Stomach smooth muscle (tissue), 2 donors: Measurements from ENCODE around the gene SLC2A11.

Experiments used
- H3K27ac ChIP-seq: one replicate; pipeline ENCODE4 v1.7.0; 2013; ENCODE audit warnings: mild to moderate bottlenecking, low read length, inconsistent platforms
- H3K27me3 ChIP-seq, 2 donors: one replicate each; pipeline ENCODE4 v1.7.0; 2013; ENCODE audit warnings: low read length in 2 of 2; ENCODE audit not compliant: insufficient read depth in 2 of 2, control insufficient read depth in 1 of 2
- H3K36me3 ChIP-seq, 2 donors: one replicate each; pipeline ENCODE4 v1.7.0; 2013; ENCODE audit warnings: low read length in 2 of 2; ENCODE audit not compliant: control insufficient read depth in 2 of 2, insufficient read depth in 2 of 2
- H3K4me1 ChIP-seq: one replicate; pipeline ENCODE4 v1.7.0; 2013; ENCODE audit warnings: low read length; ENCODE audit not compliant: control insufficient read depth, insufficient read depth
- H3K4me3 ChIP-seq, 2 donors: one replicate each; pipeline ENCODE4 v1.7.0; 2013; ENCODE audit warnings: low read length in 2 of 2
- H3K9ac ChIP-seq, 2 donors: one replicate each; pipeline ENCODE4 v1.7.0; 2013; ENCODE audit warnings: low read length in 2 of 2, mild to moderate bottlenecking in 1 of 2
- H3K9me3 ChIP-seq, 2 donors: one replicate each; pipeline ENCODE4 v1.7.0; 2013; ENCODE audit warnings: low read length in 2 of 2; ENCODE audit not compliant: control insufficient read depth in 2 of 2
- donor health status: healthy.
- donor health status: Pancreatic carcinoma.

The SLC2A11 gene

DNA sequence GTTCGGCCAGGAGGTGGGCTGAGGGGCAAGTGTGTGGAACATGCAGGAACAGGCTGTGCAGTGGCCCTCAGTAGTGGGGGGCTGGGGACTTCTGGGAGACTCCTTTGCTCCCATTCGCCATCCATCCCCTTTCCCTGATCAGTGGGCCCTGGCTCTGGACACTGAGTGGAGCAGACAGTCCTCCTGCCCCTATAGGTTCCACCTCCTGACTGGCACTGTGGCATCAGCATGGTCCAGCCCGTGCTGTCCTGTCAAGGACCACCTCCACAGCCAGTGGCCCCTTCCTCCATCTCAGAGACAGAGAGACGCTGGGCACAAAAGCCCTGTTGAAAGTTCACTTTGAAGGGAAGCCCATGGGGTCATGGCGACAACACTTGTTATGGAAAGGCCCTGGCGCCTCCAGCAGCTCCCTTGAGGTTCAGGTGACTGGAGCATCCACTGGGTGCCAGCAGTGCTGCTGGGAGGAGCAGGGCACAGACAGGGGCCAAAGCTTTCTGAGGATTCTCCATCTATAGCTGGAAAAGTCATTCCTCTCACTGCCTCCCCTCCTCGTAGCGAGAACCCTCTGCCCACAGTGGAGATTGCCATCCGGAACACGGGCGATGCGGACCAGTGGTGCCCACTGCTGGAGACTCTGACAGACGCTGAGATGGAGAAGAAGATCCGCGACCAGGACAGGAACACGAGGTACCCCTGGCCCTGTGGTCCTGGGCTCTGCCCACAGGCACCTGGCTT is 24.5 kb upstream of the SLC2A11 start:
- H3K9me3 ChIP-seq, result no peaks in the 10 kb centered on the region
- peaks cover 16 to 27% of the 10 kb centered on the region in 2 donors for H3K36me3 ChIP-seq
- no peak overlapping the region for H3K27ac ChIP-seq
- H3K4me3 ChIP-seq, result no peak overlapping the region
- H3K4me1 ChIP-seq, result peaks cover 18% of the 10 kb centered on the region
- no peaks in the 10 kb centered on the region for H3K27me3 ChIP-seq
- H3K9ac ChIP-seq, result no peak overlapping the region

DNA sequence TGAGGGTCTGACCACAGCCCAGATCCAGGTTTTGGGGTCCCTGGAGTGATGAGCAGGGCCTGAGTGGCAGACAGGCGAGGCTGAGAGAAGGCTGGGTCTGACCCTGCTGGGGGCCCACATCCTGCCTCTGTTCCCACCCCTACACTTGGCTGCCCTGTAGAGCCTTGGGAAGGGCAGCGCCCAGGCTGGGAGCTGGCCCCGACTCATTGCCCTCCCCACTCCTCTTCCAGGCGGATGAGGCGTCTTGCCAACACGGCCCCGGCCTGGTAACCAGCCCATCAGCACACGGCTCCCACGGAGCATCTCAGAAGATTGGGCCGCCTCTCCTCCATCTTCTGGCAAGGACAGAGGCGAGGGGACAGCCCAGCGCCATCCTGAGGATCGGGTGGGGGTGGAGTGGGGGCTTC is 23.8 kb upstream of the SLC2A11 start:
- Histone ChIP-seq H3K27ac (no peak overlapping the region), H3K9ac (no peak overlapping the region), H3K27me3 (no peaks in the 10 kb centered on the region), H3K4me3 (no peak overlapping the region), H3K9me3 (no peaks in the 10 kb centered on the region), H3K36me3 (peaks cover 13 to 21% of the 10 kb centered on the region in 2 donors), H3K4me1 (peaks cover 26% of the 10 kb centered on the region)

DNA sequence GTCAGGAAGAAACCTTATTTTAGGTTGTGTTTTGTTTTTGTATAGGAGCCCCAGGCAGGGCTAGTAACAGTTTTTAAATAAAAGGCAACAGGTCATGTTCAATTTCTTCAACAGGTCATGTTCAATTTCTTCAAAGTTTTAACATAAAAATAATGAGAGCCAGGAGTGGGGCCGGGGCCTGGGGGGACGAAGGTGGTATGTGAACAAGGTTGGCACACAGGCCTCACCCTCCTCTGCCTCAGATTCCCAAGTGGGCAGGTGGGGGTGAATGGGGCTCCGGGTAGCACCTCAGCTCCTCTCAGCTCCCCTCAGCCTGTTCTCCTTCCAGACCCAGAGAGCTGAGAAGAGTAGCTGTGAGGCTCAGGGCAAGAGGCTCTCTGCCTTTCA is 23.3 kb upstream of the SLC2A11 start:
- H3K27ac ChIP-seq, result no peak overlapping the region
- H3K9me3 ChIP-seq, result no peaks in the 10 kb centered on the region
- H3K9ac ChIP-seq, result no peak overlapping the region
- no peak overlapping the region for H3K4me3 ChIP-seq
- H3K27me3 ChIP-seq, result no peaks in the 10 kb centered on the region
- H3K4me1 ChIP-seq, result peaks cover 29% of the 10 kb centered on the region
- peaks cover 13 to 16% of the 10 kb centered on the region in 2 donors for H3K36me3 ChIP-seq

DNA sequence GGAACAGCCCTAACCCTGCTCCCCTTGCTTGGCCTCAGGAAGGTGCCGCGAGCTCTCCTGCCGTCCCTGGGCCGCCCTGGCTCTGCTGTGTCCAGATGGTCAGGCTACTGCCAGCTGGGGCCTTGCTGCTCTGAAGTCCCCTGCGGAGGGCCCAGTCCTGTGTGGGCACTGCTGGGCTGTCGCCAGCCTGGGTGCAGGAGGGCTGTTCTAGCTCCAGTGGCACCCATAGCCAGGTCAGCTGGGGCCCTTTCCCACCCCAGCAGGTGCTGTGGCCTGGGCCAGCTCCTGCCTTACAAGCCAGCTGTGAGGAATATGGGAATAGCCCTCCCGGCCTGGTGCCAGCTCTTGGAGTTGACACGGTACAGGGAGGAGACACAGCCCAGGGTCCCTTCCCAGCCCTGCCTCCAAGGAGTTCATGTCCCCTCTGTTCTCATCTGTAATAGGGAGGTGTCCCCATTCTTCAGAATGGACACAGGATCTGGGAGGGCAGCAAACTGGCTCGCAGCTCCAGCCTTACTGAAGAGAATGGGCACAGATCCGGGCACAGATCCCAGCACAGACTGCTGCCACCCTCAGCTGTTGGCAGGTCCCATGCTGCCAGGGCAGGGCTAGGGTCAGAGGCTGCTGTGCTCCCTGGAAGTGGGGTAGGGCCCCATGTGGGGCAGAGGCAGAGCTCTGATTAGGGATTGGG is 22.7 kb upstream of the SLC2A11 start:
- H3K9me3 ChIP-seq, result no peaks in the 10 kb centered on the region
- peaks cover 12 to 13% of the 10 kb centered on the region in 2 donors for H3K36me3 ChIP-seq
- peaks cover 30% of the 10 kb centered on the region for H3K4me1 ChIP-seq
- no peaks in the 10 kb centered on the region for H3K27me3 ChIP-seq
- H3K27ac ChIP-seq, result no peak overlapping the region
- H3K4me3 ChIP-seq, result no peak overlapping the region
- no peak overlapping the region for H3K9ac ChIP-seq

DNA sequence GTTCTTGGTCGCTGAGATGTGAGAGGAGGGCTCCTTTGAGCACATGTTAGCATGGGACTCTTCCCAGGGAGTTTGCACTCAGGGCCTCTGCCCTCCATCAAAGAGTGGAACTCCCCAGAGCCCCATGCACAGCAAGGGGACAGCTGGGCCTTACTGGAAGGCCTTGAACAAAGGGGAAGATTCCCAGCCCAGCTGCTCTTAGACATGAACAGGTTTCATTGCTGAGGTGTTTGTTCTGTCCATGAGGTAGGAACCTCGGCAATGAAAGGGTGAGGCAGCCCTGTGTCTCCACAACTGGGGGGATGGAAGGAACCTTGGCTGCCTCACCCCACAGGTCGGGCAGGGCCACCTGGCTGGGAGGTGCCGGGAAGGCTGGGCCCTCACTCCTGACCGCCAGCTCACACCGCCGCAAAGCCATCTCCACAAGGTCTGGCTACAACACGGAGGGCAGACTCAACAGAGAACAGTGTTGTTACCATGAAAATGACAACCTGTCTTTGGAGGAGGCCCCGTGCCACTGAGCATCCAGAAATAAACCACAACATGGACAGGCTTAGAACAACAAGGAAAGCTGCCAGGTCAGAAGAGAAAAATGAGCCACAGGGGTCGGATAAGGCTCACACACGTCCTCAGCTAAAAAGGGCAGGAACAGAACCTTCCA is 22.1 kb upstream of the SLC2A11 start:
- H3K36me3 ChIP-seq, result peaks cover 12 to 13% of the 10 kb centered on the region in 2 donors

DNA sequence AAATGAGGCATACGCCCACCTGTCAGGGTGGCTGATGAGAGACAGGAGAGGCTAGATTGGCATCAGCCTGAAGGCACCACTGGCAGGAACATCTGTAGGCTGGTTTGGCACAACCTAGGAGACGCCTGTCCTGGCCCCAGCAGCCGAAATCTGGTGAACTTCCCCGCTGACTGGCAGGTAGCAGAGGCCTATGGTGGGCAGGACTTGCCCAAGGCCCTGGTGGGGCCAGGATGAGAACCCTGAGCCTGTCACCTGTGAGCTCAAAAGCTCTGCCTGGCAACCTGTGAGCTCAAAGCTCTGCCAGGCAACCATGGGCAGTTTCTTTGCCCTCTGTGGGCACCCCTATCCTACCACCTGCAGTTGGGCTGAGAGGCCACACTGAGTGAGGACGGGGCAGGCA is 21.4 kb upstream of the SLC2A11 start:
- H3K27ac ChIP-seq, result peak overlapping the region; percentile 37
- no peak overlapping the region for H3K9ac ChIP-seq
- peaks cover 10 to 13% of the 10 kb centered on the region in 2 donors for H3K36me3 ChIP-seq
- H3K9me3 ChIP-seq, result no peaks in the 10 kb centered on the region
- no peaks in the 10 kb centered on the region for H3K27me3 ChIP-seq
- H3K4me1 ChIP-seq, result peaks cover 30% of the 10 kb centered on the region
- H3K4me3 ChIP-seq, result no peak overlapping the region

More for the DNA sequence above, 22.1 kb upstream of the SLC2A11 start:
- no peaks in the 10 kb centered on the region for H3K27me3 ChIP-seq
- peak overlapping the region; percentile 37 for H3K27ac ChIP-seq
- no peak overlapping the region for H3K4me3 ChIP-seq
- H3K4me1 ChIP-seq, result peaks cover 30% of the 10 kb centered on the region
- H3K9me3 ChIP-seq, result no peaks in the 10 kb centered on the region
- H3K9ac ChIP-seq, result no peak overlapping the region

DNA sequence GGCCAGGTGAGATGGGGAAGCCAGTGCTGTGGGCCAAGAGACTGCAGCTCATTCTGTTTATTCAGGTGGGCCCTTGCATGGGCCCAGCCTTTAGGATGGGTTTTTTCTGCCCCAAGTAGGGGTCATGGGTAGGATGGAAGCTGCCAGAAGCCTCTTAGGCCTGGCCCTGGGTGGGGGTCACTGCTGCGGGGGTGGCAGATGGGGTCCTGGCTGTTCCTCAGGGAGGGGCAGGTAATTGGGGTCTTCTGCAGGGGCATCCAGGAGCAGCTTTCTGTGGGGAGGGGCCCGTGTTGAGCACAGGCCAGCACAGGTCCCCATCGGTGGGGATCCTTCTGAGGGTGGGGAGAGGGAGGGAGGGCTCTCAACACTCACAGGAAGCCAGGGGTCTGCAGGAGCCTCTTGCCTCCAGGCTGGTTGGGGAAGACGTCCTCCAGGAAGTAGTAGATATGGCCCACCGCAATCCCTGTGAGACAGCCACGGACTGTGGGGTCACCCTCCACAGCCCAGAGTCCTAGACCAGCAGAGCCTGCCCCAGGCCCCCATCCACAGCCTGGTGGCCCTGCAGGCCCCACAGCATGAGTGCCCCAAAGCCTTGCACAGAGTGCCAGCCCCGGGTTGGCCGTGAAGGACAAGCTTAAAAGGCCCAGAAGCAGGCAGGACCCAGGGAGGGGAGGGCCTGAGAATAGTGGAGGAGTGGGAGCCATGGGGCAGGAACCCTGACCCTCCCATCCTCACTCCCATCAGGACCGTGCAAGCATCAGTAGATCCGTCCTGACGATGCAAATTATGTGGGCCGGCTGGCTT is 20.8 kb upstream of the SLC2A11 start:
- peaks cover 9 to 10% of the 10 kb centered on the region in 2 donors for H3K36me3 ChIP-seq
- H3K4me1 ChIP-seq, result peaks cover 27% of the 10 kb centered on the region
- no peak overlapping the region for H3K4me3 ChIP-seq
- no peak overlapping the region for H3K27ac ChIP-seq
- no peak overlapping the region for H3K9ac ChIP-seq
- H3K9me3 ChIP-seq, result no peaks in the 10 kb centered on the region
- H3K27me3 ChIP-seq, result no peaks in the 10 kb centered on the region

DNA sequence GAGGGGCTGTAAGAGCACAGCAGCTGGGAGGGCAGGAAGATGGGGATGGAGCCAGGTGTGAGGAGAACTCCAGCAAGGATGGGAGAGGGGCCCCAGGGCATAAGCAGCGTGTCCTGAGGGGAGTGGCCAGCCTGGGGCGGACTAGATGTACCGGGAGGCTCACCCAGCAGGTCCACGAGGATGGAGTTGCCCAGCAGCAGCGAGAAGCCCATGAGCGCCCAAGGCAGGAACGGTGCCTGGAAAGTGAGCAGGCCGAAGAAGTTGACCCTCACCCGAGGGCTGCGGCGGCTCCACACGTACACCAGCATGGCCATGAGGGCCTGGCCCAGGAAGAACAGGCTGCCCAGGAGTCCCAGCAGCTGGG is 20.2 kb upstream of the SLC2A11 start:
- Histone ChIP-seq H3K36me3 (peaks cover 9 to 10% of the 10 kb centered on the region in 2 donors), H3K9ac (no peak overlapping the region), H3K9me3 (no peaks in the 10 kb centered on the region), H3K27ac (no peak overlapping the region), H3K4me3 (no peak overlapping the region), H3K27me3 (no peaks in the 10 kb centered on the region), H3K4me1 (peaks cover 25% of the 10 kb centered on the region)

DNA sequence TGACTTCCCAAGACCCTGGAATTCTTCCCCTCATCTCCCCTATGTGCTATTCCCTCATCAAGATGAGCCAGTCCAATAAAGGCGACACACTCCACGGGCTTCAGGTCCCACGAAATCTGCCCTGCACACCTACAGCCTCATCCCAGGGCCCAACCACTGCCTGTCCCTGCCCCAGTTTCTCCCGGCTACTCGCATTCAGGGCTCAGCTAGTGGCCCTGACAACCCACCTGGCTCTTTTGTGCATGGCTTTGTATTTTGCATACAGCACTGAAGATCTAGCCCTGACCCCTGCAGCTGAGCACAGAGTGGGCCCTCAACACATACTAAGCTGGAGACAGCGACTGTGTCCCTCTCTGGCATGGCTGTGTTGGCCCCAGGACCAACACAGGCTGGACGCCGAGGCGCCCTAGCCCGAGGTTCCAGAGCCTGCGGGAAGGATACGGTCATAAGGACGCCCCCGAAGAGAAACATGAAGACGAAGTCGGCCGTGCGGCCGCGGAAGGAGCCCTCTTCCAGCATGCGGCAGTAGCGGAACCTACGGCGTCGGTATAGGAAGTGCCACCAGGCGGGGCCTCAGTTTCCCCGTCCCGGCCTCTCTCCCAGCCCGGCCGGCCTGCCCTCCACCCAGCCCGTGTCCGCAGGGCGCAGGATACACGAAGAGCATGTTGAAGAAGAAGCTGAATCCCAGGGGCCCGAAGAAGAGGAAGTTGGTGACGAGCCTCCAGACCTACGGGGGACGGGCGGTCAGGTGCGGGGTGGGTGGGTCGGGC is 19.6 kb upstream of the SLC2A11 start:
- no peak overlapping the region for H3K9ac ChIP-seq
- no peak overlapping the region for H3K27ac ChIP-seq

More for the DNA sequence above, 19.6 kb upstream of the SLC2A11 start:
- Histone ChIP-seq H3K9me3 (no peaks in the 10 kb centered on the region), H3K27me3 (no peaks in the 10 kb centered on the region), H3K4me1 (peaks cover 25% of the 10 kb centered on the region), H3K4me3 (peak overlapping the region in 1 of 2 donors; percentile 75), H3K36me3 (peaks cover 9 to 10% of the 10 kb centered on the region in 2 donors)
